ENCODE results near the gene SPP2.

GRCh38 chr2:234071664-234072063 is 21.2 kb downstream of the SPP2 start:
- TF ChIP-seq CTCF (IDR thresholded peaks at IDR 0.05; ENCODE audit: insufficient read depth, low read length) = no peak
- TF ChIP-seq POLR2AphosphoS5 (IDR thresholded peaks at IDR 0.05; ENCODE audit: low read depth) = no peak
- TF ChIP-seq REST (IDR thresholded peaks at IDR 0.05; ENCODE audit: insufficient replicate concordance, low read depth) = no peak
